Left renal cortex interstitium (tissue), 4 donors: ENCODE data around the gene CCK. TPM values are rescaled to one million over a fixed set of nuclear protein-coding genes. Genes with fewer than 3 reads are reported as not detected.

Experiments
- DNase-seq, 4 donors: peaks; one replicate each; pipeline ENCODE4 v3.0.0-alpha.2; 2013; ENCODE audit warnings: low read depth in 4 of 4, low spot score in 2 of 4, missing footprints in 1 of 4
- polyA plus RNA-seq, 4 donors: library from polyadenylated mRNA; unstranded; fragments of 120-200 nt; gene quantifications; one replicate each; pipeline ENCODE4 v1.2.1, GENCODE V29; 2013; ENCODE audit not compliant: insufficient read length in 4 of 4

Gene CCK
- polyA plus RNA-seq, 4 donors = 0.24 to 0.57 (median 0.33) TPM

DNA sequence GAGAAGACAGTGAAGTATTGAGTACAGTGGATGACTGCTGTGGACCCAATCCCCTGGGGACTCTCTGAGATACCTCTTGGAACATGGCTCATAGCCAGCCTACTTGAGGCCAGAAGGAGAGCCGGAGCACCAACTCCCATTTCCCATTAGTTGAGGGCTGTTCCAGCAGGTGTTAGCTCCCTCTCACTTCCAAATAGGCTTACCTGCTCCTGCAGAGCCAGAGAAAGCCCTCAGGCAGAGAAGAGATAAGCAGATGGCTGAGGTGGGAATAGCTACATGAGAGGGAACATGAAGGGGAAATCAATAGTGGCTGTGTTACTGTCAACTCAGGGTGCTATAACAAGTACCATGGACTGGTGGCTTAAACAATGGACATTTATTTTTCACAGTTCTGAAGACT is 4.6 kb upstream of the CCK start:
- DNase-seq = no peak

DNA sequence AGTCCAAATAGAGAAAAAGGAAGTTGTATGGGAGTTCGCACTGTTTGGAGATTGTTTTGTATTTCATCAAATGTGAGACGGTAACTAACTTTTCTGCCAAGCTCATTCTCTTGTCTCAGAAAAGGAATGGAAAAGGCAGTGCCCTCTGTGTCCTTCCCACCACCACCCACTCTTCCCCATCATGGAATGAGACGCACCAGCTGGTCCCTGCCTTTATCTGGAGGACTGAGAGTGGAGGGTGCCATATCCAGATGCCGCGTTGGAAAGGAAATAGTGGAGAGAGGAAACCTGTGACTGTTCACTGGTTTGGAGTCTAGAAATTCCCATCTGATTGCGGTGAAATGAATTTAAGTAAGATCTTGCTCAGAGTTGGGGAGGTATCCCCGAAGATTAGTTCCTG is 3.7 kb upstream of the CCK start:
- no peak for DNase-seq

DNA sequence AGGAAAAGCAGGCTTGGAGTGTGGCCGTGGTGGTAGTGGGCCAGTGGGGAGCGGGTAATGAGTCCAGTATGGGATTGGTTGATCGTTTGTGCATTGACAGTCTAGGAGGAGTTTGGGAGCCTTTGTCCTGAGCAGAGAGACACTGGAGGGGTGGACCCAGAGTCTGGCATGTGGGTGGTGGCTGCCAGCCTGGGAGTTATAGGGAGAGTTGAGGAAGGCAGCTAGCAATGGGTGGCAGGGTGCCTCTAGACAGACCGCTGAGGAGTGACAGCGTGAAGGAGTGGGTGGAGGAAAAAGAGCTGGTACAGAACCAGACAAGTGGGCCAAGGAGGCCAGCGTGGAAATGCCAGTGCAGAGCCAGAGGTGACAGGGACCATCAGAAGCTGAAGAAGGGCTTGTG is 1.9 kb upstream of the CCK start:
- no peak for DNase-seq

DNA sequence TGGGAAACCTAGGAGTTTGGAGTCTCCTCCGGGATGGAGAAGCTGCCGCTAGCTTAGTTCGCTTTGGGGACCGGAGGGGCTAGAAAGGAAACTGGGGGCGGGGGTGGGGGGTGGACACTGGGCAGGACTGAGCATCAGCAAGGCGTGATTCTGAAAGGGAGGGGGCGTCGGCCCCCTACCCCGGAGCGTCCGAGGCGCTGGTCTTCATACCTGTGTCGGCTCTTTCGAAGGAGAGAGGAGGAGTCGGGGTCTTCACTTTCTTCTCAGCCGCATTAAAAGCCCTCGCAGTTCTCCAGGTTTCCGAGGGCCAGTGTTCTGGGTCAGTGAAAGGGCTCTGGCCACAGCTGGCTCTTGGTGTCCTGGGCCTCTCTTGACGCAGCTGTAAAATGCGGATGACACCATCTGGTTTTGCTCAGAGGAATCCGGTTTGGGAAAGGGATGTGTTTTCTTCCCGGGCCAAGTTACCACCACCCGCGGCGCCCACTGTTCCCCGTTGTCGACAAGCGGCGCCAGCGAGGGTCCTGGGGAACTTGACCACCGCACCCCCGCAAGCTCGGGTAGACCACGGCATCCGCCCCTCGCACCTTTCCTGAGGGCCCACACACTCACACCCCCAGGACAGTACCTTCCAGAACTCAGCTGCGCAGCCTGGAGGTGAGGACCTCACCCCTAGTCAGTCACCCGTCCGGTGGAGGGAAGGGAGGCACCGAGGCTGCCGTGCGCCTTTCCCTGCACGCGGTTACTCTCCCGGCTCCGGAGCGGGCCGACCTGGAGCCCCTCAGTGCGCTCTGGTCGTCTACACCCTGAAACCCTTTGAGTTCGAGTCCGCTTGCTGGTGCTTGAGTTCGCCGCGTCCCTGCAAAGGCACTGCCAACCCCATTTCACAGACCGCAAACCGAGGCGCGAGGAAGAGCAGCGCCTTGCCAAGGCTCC is 660 bp downstream of the CCK start:
- DNase-seq = peak in 2 of 4 donors; percentile 24 to 32

DNA sequence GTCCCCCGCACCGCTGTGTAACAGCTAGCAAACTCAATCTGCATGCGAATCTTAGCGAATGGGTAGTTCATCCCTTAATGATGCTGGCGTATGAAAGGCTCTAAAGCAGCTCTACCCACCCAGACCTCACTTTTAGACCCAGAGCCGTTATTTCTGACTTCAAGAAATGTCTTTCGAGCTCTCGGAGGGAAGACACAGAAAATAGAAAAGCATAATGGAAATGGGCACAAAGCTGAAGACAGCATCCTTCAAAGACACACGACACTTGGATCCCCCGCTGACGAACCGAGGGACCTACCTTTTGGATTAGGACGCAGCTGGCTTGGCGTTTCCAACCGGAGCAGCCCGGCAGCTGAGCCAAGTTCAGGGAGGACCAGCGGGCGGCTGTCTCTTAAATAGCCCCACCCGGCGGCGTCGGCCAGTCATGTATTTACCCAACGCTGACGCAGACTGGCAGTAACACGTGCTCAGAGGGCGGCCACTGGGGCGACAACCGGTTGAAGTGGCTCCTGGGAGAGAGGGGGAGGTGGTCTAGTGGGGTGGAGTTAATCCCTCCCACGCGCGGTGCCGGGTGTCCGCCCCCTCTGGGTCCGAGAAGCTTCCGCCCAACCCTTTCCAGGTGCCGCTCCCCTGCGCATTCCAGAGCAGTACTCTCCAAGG is 1.5 kb downstream of the CCK start:
- no peak for DNase-seq

DNA sequence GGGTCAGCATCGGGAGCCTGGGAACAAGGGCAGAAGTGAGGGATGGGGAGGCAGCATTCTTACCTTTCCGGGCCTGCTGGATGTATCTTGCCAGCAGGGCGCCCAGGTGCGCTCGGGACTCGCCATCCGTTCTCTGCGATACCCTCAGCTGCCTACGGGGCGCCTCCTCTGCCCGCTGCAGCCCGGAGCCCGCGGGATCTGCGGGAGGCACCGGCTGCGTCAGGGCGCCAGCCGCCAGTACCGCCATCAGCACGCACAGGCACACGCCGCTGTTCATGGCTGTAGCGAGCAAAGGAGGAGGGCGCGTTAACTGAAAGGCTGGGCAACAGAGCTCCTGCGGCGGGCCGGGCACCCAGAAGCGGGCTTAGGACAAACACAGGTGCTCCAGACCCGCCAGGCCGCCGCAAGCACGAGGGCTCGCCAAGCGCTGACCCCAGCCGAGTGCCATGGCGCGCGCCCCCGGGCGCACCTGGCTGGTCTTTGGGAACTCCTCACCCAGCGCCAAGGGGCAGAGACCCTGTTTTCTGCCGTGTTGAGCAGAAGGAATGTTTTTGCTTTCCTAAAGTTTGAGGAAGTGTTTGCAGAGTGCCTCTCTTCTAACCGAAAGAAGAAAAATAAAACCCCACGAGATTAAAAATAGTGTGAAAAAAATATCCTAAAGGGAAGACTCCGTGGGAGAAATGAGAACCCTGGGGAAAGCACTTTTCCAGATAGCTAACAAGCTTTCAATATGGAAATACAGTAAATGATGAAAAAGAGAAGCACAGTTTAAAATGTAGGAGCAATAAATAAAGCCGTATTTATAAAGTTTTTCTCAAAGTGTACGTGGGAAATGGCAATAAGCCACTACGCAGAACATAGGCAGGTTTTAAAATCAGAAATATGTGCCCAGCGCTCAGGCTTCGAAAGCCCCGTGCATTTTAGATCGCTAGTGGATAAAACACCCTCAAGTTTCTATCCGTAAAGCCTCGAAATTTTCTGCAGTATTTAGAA is 2.3 kb downstream of the CCK start:
- no peak for DNase-seq

DNA sequence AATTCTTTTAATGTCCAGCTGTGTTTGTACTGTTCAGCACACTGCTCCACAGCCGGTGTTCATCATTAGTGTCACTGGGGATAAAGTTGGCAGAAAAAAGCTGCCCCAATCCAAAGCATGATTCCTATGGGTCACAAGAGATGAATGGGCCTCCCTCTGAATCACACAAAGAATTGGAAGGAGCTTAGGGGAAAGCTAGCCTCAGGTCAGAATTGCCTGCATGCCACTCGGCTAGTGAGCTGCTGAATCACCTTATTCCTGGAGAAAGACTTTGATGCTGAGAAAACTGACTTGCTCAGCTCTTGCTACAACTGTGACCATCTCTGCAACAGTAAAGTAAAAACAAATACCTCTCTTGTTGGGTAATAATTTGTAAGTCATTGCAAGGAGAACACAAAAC is 3.5 kb downstream of the CCK start:
- no peak for DNase-seq

DNA sequence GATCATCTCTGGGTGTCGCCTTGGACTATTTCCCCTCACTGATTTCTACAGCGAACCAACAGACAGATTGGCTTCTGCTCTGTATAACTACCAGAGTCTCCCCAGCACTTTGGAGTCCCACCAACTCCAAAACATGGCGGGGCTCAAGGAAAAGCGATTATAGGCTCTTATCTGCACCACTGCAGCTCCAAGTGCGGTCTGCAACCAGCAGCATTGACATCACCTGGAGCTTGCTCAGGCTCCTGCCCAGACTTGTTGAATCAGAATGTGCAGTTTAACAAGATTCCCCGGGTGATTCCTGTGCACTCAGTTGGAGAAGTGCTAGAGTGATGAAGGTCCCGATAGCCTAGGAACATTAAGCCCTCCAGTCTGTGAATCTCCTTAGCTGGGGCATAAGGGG is 9.0 kb downstream of the CCK start:
- no peak for DNase-seq

DNA sequence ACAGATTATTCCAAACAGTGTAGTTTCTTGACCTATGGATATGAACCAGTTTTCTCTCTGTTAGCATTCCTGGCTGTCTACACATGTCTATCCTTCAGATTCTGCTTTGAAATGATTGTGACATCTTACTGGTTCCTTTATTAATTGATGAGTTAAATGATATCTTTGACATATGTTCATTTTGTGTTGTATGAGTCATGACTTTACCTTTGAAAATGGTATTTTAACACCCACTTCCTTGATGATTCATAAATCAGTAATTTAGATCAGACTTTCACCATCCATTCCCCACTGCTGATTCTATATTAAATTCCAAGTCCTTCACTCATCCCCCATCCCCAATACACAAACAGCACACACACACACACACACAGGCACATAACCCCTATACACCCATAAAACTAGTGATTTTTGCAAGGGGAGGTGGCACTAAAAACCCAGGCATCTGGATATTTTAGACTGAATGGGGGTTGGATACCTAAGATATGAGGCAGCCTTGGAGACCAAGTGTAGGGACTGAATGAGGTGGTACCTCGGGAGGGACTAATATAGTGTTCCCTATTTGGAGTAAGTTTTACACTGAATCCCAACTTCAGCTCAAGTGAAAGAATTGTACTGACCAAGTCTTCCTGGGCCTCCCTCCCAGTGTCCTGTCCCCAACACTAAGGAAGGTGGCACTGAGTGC is 9.7 kb downstream of the CCK start:
- DNase-seq = no peak

DNA sequence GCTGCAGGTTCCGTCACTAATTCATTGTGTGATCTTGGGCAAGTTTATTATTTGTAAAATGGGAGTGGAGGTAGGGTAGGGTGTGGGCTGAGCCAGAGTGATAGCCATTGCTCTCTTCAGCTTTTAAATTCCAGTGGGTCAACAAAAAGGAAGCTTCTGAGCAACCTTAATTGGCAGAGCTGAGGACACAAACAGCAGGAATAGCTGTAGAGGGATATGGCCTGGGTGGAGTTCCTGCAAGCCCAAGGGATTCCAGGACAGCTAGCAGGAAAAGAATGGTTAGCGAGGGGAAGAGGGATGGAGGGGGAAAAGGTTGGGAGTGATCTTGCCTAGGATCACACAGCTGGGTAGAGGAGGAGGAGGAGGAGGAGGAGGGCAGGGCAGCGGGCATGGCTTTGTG is 11.4 kb downstream of the CCK start:
- DNase-seq = no peak

DNA sequence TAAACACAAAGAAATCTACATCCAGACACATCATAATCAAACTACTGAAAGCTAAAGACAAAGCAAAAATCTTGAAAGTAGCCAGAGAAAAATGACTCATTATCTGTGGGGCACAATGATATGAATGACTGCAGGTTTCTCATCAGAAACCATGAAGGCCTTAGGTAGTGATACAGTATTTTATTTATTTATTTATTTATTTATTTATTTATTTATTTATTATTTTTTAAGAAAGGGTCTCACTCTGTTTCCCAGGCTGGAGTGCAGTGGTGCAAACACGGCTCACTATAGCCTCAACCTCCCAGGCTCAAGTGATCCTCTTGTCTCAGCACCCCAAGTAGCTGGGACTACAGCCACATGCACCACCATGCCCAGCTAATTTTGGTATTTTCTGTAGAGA is 15.2 kb downstream of the CCK start:
- no peak for DNase-seq

DNA sequence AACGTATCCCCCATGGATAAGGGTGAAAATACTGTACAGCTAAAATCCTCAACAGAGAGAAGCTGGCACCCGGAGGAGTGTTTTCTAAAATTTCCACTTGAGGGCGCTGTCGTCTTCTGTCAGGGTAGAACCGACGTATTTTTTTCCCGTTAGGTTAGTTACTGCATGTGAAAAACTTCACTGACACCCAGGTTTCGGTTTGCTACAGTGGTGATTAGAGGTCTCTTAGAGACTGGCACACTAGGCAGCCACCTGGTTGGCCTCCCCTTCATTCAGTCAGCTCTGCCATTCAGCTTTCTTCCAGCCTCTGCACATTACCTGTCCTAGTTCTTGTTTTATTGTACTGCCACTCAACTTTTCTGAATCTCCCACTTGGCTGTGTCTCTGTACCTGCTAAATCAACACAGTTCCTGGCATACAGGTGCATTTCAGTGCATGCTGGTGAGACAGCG is 18.4 kb downstream of the CCK start:
- peak in 1 of 4 donors; percentile 33 for DNase-seq

DNA sequence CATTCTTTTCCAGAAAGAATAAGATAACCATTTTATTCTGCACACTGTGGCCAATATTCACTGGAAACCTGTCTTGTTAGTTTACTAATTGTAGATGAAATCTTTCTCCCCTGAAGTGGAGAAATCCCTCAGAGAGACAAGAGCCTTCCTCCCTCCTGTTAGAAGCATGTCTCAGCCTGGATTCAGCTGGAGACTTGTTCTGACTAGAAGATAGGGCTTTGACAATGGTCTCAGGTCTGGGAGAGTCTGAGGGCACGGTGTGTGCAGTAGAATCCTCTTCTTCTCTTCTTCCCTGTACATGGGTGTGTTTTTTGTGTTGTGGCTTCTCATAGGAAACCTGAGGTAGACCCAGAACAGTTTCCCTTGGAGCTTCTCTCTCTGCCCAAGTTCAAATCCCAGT is 19.9 kb downstream of the CCK start:
- DNase-seq = no peak

DNA sequence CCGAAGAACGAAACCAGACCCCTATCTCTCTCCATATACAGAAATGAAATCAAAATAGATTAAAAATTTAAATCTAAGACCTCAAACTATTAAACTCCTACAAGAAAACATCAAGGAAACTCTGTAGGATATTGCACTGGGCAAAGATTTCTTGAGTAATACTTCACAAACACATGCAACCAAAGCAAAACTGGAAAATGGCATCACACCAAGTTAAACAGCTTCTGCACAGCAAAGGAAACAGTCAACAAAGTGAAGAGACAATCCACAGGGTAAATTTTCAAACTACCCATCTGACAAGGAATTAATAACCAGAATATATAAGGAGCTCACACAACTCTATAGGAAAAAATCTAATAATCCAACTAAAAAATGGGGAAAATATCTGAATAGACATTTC is 29.4 kb downstream of the CCK start:
- DNase-seq = no peak

DNA sequence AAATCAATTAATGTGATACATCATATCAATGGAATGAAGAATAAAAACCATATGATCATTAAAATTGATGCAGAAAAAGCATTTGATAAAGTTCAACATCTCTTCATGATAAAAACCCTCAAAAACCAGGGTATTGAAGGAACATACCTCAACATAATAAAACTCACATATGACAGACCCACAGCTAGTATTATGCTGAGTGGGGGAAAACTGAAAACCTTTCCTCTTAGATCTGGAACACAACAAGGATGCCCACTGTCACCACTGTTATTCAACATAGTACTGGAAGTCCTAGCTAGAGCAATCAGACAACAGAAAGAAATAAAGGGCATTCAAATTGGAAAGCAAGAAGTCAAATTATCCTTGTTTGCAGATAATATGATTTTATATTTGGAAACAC is 30.5 kb downstream of the CCK start:
- DNase-seq = no peak

DNA sequence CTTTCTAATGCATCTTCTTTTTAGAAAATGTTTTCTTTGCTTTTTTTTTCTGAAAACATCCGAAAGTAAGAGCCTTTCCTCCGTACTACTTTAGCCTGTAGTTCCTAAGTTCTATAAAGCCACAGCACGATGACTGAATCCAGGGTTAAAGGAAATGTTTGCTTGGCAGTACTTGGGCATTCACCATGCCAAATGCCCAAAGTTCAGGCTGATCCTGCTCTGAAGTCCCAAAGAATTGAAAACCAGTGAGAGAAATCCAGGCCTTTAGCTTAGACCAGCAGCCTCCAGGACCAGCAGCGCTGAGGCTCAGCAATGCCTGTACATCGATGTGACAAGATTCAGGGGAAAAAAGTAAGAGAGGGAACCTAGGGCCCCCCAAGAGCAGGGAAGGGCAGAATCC is 35.1 kb downstream of the CCK start:
- DNase-seq = no peak

DNA sequence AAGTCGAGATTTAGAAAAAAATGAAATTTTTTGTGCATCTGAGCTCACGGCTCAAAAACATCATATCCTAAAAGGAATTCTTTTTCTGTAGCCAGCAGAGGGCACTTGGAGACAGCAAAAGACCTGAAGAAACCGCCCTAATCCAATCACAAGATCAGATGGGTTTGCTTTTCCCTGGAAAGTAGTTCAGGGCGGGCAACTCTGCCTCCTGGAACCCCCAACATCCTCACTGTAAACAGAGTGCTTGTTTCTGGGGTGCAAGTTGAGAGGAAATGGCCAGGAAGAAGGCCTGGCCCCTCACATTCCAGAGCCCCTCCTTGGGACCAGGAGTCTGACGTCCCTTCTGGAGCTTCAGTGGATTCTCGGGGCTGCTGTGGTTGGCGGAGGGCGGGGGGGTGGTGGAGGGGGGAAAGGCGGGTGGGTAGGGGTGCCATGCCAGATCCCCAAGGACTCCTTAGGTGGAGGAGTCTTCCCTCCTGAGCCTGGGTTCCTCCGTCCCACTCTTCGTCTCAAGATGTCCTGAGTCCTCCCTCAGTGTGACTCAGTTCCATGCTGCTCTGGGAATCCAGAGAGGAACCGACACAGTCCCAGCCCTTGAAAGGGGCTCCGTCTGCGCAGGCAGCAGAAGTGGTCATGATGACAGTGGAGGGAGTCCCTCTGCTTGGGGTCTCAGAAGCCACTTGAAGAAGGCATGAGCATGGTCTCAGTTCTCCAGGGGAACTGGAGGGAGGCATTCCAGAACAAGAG is 35.9 kb downstream of the CCK start:
- DNase-seq = peak in 1 of 4 donors; percentile 40

DNA sequence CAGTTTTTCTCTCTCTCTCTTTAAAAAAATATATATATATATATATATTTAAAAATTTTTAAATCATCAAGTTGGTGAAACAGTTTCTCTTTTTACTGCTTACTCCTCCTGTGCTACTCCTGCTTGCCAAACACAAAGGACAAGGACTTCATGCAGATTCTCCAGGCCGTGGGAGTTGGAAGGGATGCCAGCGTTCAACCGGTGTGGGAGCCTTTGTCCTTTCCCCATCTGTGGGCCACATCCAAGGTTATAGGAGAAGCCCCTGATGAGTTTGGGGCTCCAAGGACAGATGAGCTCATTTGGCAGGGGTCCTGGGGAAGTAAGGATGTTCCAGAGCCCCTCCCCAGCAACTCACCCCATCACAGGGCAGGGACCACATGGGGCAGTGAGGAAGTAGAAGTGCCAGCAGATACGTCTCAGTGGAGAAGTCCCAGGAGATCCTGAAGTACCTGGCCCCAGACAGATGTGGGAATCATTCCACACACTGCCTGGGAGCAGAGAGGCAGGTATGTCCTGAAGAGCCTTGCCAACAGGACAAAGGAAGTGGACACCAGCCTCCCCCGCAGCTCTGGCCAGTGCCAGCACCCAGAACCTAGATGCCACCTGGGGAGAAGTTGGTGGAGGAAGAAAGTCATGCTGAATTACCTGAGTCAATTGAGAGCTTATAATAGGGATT is 36.6 kb downstream of the CCK start:
- no peak for DNase-seq

DNA sequence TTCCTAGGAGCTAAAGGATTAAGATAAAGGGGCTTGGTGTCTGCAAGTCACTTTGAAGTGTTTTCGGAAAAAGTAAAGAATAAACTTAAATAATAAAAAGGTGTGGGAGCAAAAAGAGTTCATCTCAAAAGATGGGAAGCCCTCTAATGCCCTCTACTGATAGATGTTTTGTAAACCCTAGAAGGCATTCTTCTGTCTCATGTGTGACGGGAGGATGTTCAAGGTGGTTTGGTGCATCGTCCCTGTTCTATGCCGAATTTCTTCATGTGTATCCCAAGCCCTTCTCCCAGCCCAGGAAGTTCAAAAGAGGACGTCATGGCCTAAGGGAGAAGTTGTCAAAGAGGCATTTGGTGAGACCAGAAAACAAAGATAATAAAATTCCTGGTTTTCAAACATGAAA is 37.2 kb downstream of the CCK start:
- DNase-seq = no peak
